ENCODE measurements around the gene ZNF865. TPM values are rescaled to one million over a fixed set of nuclear protein-coding genes. Genes with fewer than 3 reads are reported as not detected.

Gene ZNF865
- total RNA-seq, 1 experiment from 2014 or later: 13.2 TPM

- peak overlapping the region; percentile 85 for H3K4me3 Mint-ChIP-seq (ENCODE audit: unreplicated experiment)
- Histone ChIP-seq H3K4me3 (ENCODE audit: low read depth, low read length) (peak overlapping the region; percentile 68), H3K36me3 (ENCODE audit: control insufficient read depth, insufficient read depth, low read length) (no peaks in the 10 kb centered on the region; the same call in 1 of the 2 replicates), H3K4me1 (peaks cover 19% of the 10 kb centered on the region), H3K9me3 (no peaks in the 10 kb centered on the region), H3K27me3 (replicated peaks; ENCODE audit: control insufficient read depth, insufficient read depth, low read length) (no peaks in the 10 kb centered on the region)
- DNase-seq: peak in 1 of 2 experiments; percentile 48
- peaks cover 48% of the 10 kb centered on the region for H3K36me3 Mint-ChIP-seq (ENCODE audit: insufficient read depth, unreplicated experiment)
- intact Hi-C loops (cut with micrococcal nuclease; ENCODE audit: unreplicated experiment): loop anchor here (2.0 kb wide), 3 partner anchors 45 to 63 kb away; partner anchors contain the start of gene ZNF784
- peaks cover 20% of the 10 kb centered on the region for H3K4me1 Mint-ChIP-seq (ENCODE audit: low read depth, unreplicated experiment)
- no peaks in the 10 kb centered on the region for H3K9me3 Mint-ChIP-seq (ENCODE audit: unreplicated experiment)
- BruUV-seq (replicated peaks): no TSS peak
- TF ChIP-seq CTCF (IDR thresholded peaks at IDR 0.05; ENCODE audit: insufficient read depth in 1 of 2, low read depth in 1 of 2, low read length in 1 of 2, severe bottlenecking in 1 of 2, unreplicated experiment in 1 of 2): no peak
- peak overlapping the region; percentile 46 for H3K27ac Mint-ChIP-seq (ENCODE audit: unreplicated experiment)
- ChIA-PET POLR2A (interaction anchor here (0.6 kb wide), 1 partner anchor 118 kb away, joined by 5 read pairs; no protein-coding TSS in a partner anchor), CTCF (interaction anchor here (0.6 to 3.1 kb wide), 3 partner anchors 9 to 439 kb away, joined by 4 to 12 read pairs (median 8); partner anchors contain the start of genes FIZ1 and ZNF524)
- H3K27me3 Mint-ChIP-seq (ENCODE audit: insufficient read depth, unreplicated experiment): no peaks in the 10 kb centered on the region
Observed at GRCh38 chr19:55579766-55580621, 25.5 kb upstream of the ZNF865 start.

- TF ChIP-seq CTCF (IDR thresholded peaks at IDR 0.05; ENCODE audit: insufficient read depth in 1 of 2, low read depth in 1 of 2, low read length in 1 of 2, severe bottlenecking in 1 of 2, unreplicated experiment in 1 of 2): no peak
- Mint-ChIP-seq H3K27me3 (ENCODE audit: insufficient read depth, unreplicated experiment) (no peaks in the 10 kb centered on the region), H3K4me1 (ENCODE audit: low read depth, unreplicated experiment) (peaks cover 27% of the 10 kb centered on the region), H3K36me3 (ENCODE audit: insufficient read depth, unreplicated experiment) (peaks cover 42% of the 10 kb centered on the region), H3K27ac (ENCODE audit: unreplicated experiment) (peak within 1 kb of the TSS; percentile 46), H3K9me3 (ENCODE audit: unreplicated experiment) (no peaks in the 10 kb centered on the region), H3K4me3 (ENCODE audit: unreplicated experiment) (peak within 1 kb of the TSS; percentile 85)
- intact Hi-C loops (cut with micrococcal nuclease; ENCODE audit: unreplicated experiment): loop anchor here (1.0 to 2.0 kb wide), 5 partner anchors 25 to 64 kb away; partner anchors contain the start of genes ZNF784 and ZNF865
- H3K27me3 ChIP-seq (replicated peaks; ENCODE audit: control insufficient read depth, insufficient read depth, low read length): no peaks in the 10 kb centered on the region
- H3K9me3 ChIP-seq: no peaks in the 10 kb centered on the region
- peak; percentile 93 for DNase-seq
- no peaks in the 10 kb centered on the region; the same call in 1 of the 2 replicates for H3K36me3 ChIP-seq (ENCODE audit: control insufficient read depth, insufficient read depth, low read length)
- BruUV-seq (replicated peaks): no TSS peak
- peaks cover 19% of the 10 kb centered on the region for H3K4me1 ChIP-seq
- H3K4me3 ChIP-seq (ENCODE audit: low read depth, low read length): peak within 1 kb of the TSS; percentile 68
- POLR2A ChIA-PET: interaction anchor here (1.0 to 2.0 kb wide), 3 partner anchors 18 to 44 kb away, joined by 3 to 27 read pairs (median 6); partner anchors contain the start of genes FIZ1 and ZNF784
- CTCF ChIA-PET: interaction anchor here (0.6 to 3.1 kb wide), 8 partner anchors 8 to 440 kb away, joined by 3 to 16 read pairs (median 6); partner anchors contain the start of genes FIZ1, ZNF524 and ZNF865
Observed at GRCh38 chr19:55580628-55581144, 24.8 kb upstream of the ZNF865 start, which contains the start of gene ZNF579. ZNF579 (minus strand) TSS chr19:55580848; CDS start chr19:55579639, 1,209 bp downstream.
